ENCODE data around the gene DNAJA3.

DNAJA3 gene

DNA sequence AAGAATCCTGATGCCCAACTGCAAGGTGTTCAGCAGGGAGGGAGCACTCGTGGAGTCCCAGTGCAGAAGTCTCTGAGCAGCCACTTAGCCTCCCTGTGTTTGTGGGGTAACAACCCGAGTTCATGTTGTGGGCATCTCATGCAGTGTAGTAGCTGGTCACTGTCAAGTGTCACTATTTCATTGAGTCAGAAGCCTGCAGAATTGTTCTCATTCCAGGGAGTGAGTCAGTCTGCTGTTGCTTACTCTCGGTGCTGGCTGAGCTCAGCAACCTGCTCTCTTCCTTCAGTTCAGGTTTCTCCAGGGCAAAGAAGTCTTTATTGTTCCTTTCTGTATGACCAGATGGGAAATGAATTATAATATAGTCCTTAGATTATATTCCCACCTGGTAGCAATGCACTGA lies 74.6 kb downstream of the DNAJA3 start:
- H3K27ac ChIP-seq = no peak overlapping the region
- TF ChIP-seq, protein P1, sequence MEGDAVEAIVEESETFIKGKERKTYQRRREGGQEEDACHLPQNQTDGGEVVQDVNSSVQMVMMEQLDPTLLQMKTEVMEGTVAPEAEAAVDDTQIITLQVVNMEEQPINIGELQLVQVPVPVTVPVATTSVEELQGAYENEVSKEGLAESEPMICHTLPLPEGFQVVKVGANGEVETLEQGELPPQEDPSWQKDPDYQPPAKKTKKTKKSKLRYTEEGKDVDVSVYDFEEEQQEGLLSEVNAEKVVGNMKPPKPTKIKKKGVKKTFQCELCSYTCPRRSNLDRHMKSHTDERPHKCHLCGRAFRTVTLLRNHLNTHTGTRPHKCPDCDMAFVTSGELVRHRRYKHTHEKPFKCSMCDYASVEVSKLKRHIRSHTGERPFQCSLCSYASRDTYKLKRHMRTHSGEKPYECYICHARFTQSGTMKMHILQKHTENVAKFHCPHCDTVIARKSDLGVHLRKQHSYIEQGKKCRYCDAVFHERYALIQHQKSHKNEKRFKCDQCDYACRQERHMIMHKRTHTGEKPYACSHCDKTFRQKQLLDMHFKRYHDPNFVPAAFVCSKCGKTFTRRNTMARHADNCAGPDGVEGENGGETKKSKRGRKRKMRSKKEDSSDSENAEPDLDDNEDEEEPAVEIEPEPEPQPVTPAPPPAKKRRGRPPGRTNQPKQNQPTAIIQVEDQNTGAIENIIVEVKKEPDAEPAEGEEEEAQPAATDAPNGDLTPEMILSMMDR (conservative IDR thresholded peaks at IDR 0.05) = no peak

DNA sequence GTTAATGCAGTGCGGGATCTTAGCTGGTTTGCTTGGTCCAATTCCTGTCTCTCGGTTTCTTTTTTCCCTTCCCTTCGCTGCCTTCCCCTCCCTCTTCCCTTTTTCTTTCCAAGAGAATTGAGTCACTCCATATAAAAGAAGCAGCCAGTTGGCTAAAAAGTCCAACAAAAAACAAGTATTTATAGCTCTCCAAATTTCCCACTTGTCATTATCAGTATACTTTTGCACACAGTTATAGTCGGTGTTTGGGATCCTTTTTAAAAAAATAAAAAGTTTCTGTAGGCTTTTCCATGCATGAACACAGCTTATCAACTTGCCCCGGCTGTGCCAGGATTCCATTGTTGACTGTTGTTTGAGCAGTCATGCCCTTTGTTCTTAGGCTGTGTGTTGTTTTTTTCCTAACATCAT lies 75.4 kb downstream of the DNAJA3 start:
- TF ChIP-seq, protein P1 (conservative IDR thresholded peaks at IDR 0.05) = no peak
- no peak overlapping the region for H3K27ac ChIP-seq

DNA sequence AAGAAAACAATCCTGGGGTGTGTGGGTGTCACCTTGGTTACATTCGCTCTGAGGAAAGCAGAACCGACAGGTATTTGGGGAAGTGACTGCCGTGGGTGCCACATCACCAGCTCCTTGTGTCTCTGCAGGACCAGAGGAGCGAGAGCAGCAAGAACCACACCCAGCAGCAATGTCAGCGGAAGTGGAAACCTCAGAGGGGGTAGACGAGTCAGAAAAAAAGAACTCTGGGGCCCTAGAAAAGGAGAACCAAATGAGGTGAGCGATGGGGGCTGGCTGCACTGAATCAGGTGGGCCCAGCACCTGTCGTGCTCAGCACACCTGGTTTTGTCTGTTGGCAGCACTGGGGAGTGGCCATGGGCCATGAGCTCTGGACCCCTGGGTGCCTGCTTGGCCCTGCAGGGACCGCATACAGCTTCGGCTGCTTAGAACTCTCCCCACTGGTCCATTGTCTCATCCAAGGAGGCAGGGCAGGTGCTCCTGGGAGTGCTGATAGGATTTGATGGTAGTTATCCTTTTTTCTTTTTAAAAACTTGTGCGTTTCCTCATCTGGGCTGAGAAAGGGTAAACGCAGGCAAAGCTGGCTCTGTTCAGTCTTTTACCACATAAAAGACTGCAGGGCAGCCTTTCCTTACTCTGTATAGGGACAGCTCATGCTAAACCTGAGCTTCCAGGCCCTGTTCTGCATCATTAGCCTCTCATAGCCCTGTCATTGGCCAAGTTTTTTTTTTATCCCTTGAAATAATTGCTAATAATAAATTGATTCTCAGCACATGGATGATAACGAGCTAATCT lies 79.9 kb downstream of the DNAJA3 start:
- TF ChIP-seq, protein P1 (conservative IDR thresholded peaks at IDR 0.05) = no peak
- no peak overlapping the region for H3K27ac ChIP-seq

Data from VCaP (cell line).